ENCODE data around the gene AADACL2.
"Not testable (repeated sequence)": the region's sequence is repeated elsewhere in the genome, so short reads cannot be mapped to it uniquely, and the experiment has no call there.

AADACL2 gene

DNA sequence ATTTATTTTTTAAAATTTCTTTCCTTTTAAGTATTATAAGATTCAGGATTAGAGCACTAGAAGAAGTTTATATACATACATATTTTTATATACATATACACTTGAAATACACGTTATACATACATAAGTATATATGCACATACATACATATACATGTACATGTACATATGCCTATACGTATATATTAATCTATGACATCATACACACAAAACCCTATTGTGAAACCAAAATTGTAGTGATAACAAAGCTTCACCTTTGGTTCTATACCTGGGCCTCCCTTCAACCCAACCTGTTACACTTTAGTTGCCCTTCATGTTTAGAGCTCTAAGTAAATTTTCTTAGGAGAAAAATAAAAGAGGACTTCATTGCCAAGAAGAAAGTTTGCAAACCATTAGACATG, 17.0 kb downstream of the AADACL2 start:
- no peak overlapping the region for H3K27ac ChIP-seq (replicated peaks)
- H3K4me3 ChIP-seq (replicated peaks; ENCODE audit: insufficient read depth, low read length): no peak overlapping the region
- H3K27me3 ChIP-seq (ENCODE audit: insufficient read depth, poor library complexity, severe bottlenecking): no peaks in the 10 kb centered on the region
- DNase-seq (ENCODE audit: low read depth in 1 of 2, low spot score in 1 of 2): no peak
- TF ChIP-seq GABPA (IDR thresholded peaks at IDR 0.05; ENCODE audit: low read depth): no peak
- TF ChIP-seq, protein P1, sequence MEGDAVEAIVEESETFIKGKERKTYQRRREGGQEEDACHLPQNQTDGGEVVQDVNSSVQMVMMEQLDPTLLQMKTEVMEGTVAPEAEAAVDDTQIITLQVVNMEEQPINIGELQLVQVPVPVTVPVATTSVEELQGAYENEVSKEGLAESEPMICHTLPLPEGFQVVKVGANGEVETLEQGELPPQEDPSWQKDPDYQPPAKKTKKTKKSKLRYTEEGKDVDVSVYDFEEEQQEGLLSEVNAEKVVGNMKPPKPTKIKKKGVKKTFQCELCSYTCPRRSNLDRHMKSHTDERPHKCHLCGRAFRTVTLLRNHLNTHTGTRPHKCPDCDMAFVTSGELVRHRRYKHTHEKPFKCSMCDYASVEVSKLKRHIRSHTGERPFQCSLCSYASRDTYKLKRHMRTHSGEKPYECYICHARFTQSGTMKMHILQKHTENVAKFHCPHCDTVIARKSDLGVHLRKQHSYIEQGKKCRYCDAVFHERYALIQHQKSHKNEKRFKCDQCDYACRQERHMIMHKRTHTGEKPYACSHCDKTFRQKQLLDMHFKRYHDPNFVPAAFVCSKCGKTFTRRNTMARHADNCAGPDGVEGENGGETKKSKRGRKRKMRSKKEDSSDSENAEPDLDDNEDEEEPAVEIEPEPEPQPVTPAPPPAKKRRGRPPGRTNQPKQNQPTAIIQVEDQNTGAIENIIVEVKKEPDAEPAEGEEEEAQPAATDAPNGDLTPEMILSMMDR (IDR thresholded peaks at IDR 0.05; ENCODE audit: insufficient read depth, low read length): no peak
- TF ChIP-seq SPI1 (IDR thresholded peaks at IDR 0.05; ENCODE audit: borderline replicate concordance, low read depth): no peak
- no peak for TF ChIP-seq POLR2AphosphoS5 (IDR thresholded peaks at IDR 0.05; ENCODE audit: low read depth)
- TF ChIP-seq, protein P2, sequence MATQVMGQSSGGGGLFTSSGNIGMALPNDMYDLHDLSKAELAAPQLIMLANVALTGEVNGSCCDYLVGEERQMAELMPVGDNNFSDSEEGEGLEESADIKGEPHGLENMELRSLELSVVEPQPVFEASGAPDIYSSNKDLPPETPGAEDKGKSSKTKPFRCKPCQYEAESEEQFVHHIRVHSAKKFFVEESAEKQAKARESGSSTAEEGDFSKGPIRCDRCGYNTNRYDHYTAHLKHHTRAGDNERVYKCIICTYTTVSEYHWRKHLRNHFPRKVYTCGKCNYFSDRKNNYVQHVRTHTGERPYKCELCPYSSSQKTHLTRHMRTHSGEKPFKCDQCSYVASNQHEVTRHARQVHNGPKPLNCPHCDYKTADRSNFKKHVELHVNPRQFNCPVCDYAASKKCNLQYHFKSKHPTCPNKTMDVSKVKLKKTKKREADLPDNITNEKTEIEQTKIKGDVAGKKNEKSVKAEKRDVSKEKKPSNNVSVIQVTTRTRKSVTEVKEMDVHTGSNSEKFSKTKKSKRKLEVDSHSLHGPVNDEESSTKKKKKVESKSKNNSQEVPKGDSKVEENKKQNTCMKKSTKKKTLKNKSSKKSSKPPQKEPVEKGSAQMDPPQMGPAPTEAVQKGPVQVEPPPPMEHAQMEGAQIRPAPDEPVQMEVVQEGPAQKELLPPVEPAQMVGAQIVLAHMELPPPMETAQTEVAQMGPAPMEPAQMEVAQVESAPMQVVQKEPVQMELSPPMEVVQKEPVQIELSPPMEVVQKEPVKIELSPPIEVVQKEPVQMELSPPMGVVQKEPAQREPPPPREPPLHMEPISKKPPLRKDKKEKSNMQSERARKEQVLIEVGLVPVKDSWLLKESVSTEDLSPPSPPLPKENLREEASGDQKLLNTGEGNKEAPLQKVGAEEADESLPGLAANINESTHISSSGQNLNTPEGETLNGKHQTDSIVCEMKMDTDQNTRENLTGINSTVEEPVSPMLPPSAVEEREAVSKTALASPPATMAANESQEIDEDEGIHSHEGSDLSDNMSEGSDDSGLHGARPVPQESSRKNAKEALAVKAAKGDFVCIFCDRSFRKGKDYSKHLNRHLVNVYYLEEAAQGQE (IDR thresholded peaks at IDR 0.05; ENCODE audit: insufficient replicate concordance, low read depth): no peak

DNA sequence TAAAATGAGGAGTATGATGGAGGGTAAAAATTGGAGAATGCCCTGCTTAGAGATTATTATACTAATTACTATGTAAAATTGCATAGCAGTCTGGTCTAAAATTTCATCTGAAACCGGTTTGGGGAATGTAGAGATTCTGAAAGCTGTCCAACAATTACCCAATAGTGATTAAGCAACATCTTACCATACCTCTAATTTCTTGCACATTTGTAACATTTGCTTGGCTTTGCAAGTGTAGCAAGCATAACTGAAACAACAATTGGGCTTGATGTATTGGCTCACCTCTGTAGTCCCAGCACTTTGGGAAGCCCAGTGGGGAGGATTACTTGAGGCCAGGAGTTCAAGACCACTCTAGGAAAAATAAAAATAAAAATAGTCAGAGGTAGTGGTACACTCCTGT, 17.4 kb downstream of the AADACL2 start:
- no peak for TF ChIP-seq POLR2AphosphoS5 (IDR thresholded peaks at IDR 0.05; ENCODE audit: low read depth)
- TF ChIP-seq, protein P2 (IDR thresholded peaks at IDR 0.05; ENCODE audit: insufficient replicate concordance, low read depth): peak; percentile 16
- peak overlapping the region; percentile 26 for H3K27ac ChIP-seq (replicated peaks)
- H3K4me3 ChIP-seq (replicated peaks; ENCODE audit: insufficient read depth, low read length): no peak overlapping the region
- no peaks in the 10 kb centered on the region for H3K27me3 ChIP-seq (ENCODE audit: insufficient read depth, poor library complexity, severe bottlenecking)
- DNase-seq (ENCODE audit: low read depth in 1 of 2, low spot score in 1 of 2): peak; percentile 47 to 67

DNA sequence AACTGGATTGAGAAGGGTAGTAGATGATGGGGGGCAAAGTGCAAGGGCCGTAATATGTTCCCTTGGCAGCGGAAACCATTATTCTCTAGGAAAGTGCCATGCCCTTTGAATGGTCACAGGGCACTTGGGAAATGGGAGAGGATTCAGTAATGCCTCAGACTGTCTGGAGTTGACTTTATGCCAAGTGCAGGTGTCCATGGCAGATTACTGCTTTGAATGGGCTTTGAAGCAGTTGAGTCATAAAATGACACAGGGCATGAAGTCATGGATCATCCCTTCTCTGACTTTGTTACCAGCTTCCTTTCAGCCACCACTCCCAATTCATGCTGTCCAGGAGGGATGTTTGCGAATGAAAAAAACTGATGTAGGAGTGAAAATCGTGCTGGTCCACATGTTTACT, 20.1 kb downstream of the AADACL2 start:
- Histone ChIP-seq H3K4me3 (replicated peaks; ENCODE audit: insufficient read depth, low read length) (no peak overlapping the region), H3K27ac (replicated peaks) (no peak overlapping the region), H3K27me3 (ENCODE audit: insufficient read depth, poor library complexity, severe bottlenecking) (no peaks in the 10 kb centered on the region)
- no peak for DNase-seq (ENCODE audit: low read depth in 1 of 2, low spot score in 1 of 2)
- TF ChIP-seq SPI1 (IDR thresholded peaks at IDR 0.05; ENCODE audit: borderline replicate concordance, low read depth) (no peak), POLR2AphosphoS5 (IDR thresholded peaks at IDR 0.05; ENCODE audit: low read depth) (no peak), GABPA (IDR thresholded peaks at IDR 0.05; ENCODE audit: low read depth) (no peak)
- TF ChIP-seq, protein P2 (IDR thresholded peaks at IDR 0.05; ENCODE audit: insufficient replicate concordance, low read depth): no peak
- TF ChIP-seq, protein P1 (IDR thresholded peaks at IDR 0.05; ENCODE audit: insufficient read depth, low read length): no peak

DNA sequence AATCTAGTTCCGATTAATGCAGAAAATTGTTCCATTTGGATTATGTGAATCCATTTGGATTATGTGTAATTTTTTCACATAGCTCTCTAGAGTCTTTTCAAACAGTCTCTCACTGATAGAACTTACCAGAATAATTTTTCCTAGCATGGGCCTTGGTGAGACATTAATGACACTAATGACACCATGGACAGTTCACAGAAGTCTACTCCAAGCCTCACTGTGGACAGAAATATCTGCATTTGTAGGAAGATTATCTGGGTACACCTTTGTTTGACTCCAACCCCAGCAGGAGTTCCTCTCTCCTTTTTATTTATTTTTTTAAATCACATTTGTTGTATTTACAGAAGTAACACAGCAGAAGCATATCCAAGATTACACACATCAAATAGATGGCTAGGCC, 27.9 kb downstream of the AADACL2 start:
- DNase-seq (ENCODE audit: low read depth in 1 of 2, low spot score in 1 of 2): no peak

DNA sequence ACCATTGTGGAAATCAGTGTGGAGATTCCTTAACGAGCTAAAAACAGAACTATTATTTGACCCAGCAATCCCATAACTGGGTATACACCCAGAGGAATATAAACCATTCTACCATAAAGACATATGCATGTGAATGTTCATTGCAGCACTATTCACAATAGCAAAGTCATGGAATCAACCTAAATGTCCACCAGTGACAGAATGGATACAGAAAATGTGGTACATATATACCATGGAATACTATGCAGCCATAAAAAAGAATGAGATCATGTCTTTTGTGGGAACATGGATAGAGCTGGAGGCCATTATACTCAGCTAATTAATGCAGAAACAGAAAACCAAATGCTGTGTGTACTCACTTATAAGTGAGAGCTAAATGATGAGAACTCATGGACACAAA, 31.0 kb downstream of the AADACL2 start:
- not testable (repeated sequence) for DNase-seq (ENCODE audit: low read depth in 1 of 2, low spot score in 1 of 2); H3K27me3 ChIP-seq (ENCODE audit: insufficient read depth, poor library complexity, severe bottlenecking); H3K27ac ChIP-seq (replicated peaks); H3K4me3 ChIP-seq (replicated peaks; ENCODE audit: insufficient read depth, low read length)

More for the DNA sequence above, 27.9 kb downstream of the AADACL2 start:
- Histone ChIP-seq H3K27me3 (ENCODE audit: insufficient read depth, poor library complexity, severe bottlenecking) (no peaks in the 10 kb centered on the region), H3K4me3 (replicated peaks; ENCODE audit: insufficient read depth, low read length) (no peak overlapping the region), H3K27ac (replicated peaks) (no peak overlapping the region)
- TF ChIP-seq, protein P2 (IDR thresholded peaks at IDR 0.05; ENCODE audit: insufficient replicate concordance, low read depth): peak; percentile 51
- no peak for TF ChIP-seq GABPA (IDR thresholded peaks at IDR 0.05; ENCODE audit: low read depth)
